B cell (primary cell): ENCODE results near the gene TMEM132A. TPM values are rescaled to one million over a fixed set of nuclear protein-coding genes. Genes with fewer than 3 reads are reported as not detected.

Source experiments
- ATAC-seq: fragments of 200-7000 bp; cut with Tn5 transposase; one replicate; pipeline ENCODE4 v1.10.0; 2021; ENCODE audit warnings: low read depth, mild to moderate bottlenecking, moderate number of reproducible peaks, moderate library complexity
- CTCF ChIA-PET: fragments of 350-600 bp; sonication (Branson Sonifier 250); formaldehyde crosslinking; loops from one replicate; lab custom pipeline; 2021; ENCODE audit warnings: antibody characterized with exemption, inconsistent platforms; lab: Charles Lee
- POLR2A ChIA-PET: fragments of 350-600 bp; sonication (Branson Sonifier 250); formaldehyde crosslinking; loops from one replicate; lab custom pipeline; 2021; ENCODE audit warnings: antibody characterized with exemption; lab: Charles Lee
- DNase-seq: peaks from one replicate; pipeline ENCODE4 v3.0.0; 2013
- H2AFZ ChIP-seq: 2 replicates; pipeline ENCODE4 v1.6.1; 2012; ENCODE audit warnings: mild to moderate bottlenecking, low read depth, low read length; ENCODE audit not compliant: insufficient read depth, poor library complexity, severe bottlenecking
- H3K27ac ChIP-seq, 2 donors: 1 replicate in 1 of 2; 2 replicates in 1 of 2; pipeline ENCODE4 v1.5.1; 2012 to 2013; ENCODE audit warnings: low read length in 2 of 2, mild to moderate bottlenecking in 2 of 2, moderate library complexity in 1 of 2
- H3K27me3 ChIP-seq, 4 experiments: fragments of 200-600 bp in 1 of 4; sonication (generic) in 1 of 4; replicated peaks in 1 of 4; 1 replicate in 2 of 4; 2 replicates in 2 of 4; pipeline versions ENCODE4 v1.6.1 to v1.7.0; 2013 to 2016; ENCODE audit warnings: low read length in 3 of 4, mild to moderate bottlenecking in 2 of 4, mixed read lengths in 1 of 4, moderate library complexity in 1 of 4; ENCODE audit not compliant: insufficient read depth in 4 of 4, control insufficient read depth in 3 of 4; ENCODE audit errors: control extremely low read depth in 1 of 4
- H3K36me3 ChIP-seq, 2 experiments: replicated peaks in 1 of 2; 1 replicate in 1 of 2; 2 replicates in 1 of 2; pipeline versions ENCODE4 v1.6.1 to v1.7.1; 2013; ENCODE audit warnings: low read length in 1 of 2; ENCODE audit not compliant: insufficient read depth in 2 of 2, control insufficient read depth in 1 of 2; ENCODE audit errors: control extremely low read depth in 1 of 2, extremely low read depth in 1 of 2
- H3K4me1 ChIP-seq, 2 donors: fragments of 200-600 bp in 1 of 2; sonication (generic) in 1 of 2; 1 replicate in 1 of 2; 2 replicates in 1 of 2; pipeline versions ENCODE4 v1.5.1 to v1.6.1; 2013 to 2017; ENCODE audit warnings: low read length in 2 of 2; ENCODE audit not compliant: control insufficient read depth in 2 of 2, insufficient read depth in 2 of 2
- H3K4me2 ChIP-seq: replicated peaks from 2 replicates; pipeline ENCODE3; 2012; ENCODE audit warnings: mild to moderate bottlenecking, low read depth, low read length; ENCODE audit not compliant: poor library complexity, severe bottlenecking
- H3K4me3 ChIP-seq, 5 experiments: fragments of 200-600 bp in 1 of 5; sonication (generic) in 1 of 5; 1 replicate in 3 of 5; 2 replicates in 2 of 5; pipeline versions ENCODE4 v1.5.1 to v1.7.0; 2011 to 2016; ENCODE audit warnings: low read length in 4 of 5, mild to moderate bottlenecking in 4 of 5, low read depth in 2 of 5, control low read depth in 1 of 5, moderate library complexity in 1 of 5; ENCODE audit not compliant: insufficient read depth in 1 of 5; ENCODE audit errors: control extremely low read depth in 1 of 5, extremely low read depth in 1 of 5
- H3K79me2 ChIP-seq: fragments of 200-600 bp; sonication (generic); one replicate; pipeline ENCODE4 v1.6.0; 2016; ENCODE audit warnings: low read length; ENCODE audit not compliant: control insufficient read depth, insufficient read depth
- H3K9ac ChIP-seq: fragments of 200-600 bp; sonication (generic); 2 replicates; pipeline ENCODE4 v1.6.1; 2017; ENCODE audit warnings: mild to moderate bottlenecking, low read length, moderate library complexity
- H3K9me3 ChIP-seq, 3 donors: one replicate each; pipeline versions ENCODE4 v1.6.1 to v1.7.1; 2013; ENCODE audit warnings: low read length in 2 of 3; ENCODE audit not compliant: control insufficient read depth in 2 of 3, insufficient read depth in 1 of 3; ENCODE audit errors: control extremely low read depth in 1 of 3
- H4K20me1 ChIP-seq: 2 replicates; pipeline ENCODE4 v1.6.0; 2012; ENCODE audit warnings: mild to moderate bottlenecking, low read length; ENCODE audit not compliant: insufficient read depth, control insufficient read depth, poor library complexity, severe bottlenecking
- H3K27ac Mint-ChIP-seq: one replicate; pipeline ENCODE4 v1.8.0; 2021; ENCODE audit warnings: mixed read lengths
- H3K27me3 Mint-ChIP-seq: one replicate; pipeline ENCODE4 v1.8.0; 2021; ENCODE audit warnings: mixed read lengths
- H3K4me1 Mint-ChIP-seq: one replicate; pipeline ENCODE4 v1.8.0; 2021; ENCODE audit warnings: mixed read lengths
- H3K4me3 Mint-ChIP-seq: one replicate; pipeline ENCODE4 v1.8.0; 2021; ENCODE audit warnings: mixed read lengths
- H3K9me3 Mint-ChIP-seq: one replicate; pipeline ENCODE4 v1.8.0; 2022; ENCODE audit warnings: mixed read lengths; ENCODE audit not compliant: insufficient read depth
- EZH2 ChIP-seq: IDR thresholded peaks from 2 replicates; pipeline ENCODE4 v1.6.1; 2012; ENCODE audit warnings: borderline replicate concordance, low read depth, mild to moderate bottlenecking, moderate library complexity, low read length; ENCODE audit not compliant: insufficient read depth, poor library complexity, severe bottlenecking
- WGBS: methylation state at CpG from one replicate; pipeline ENCODE4 v1.1.5; 2013; ENCODE audit warnings: missing lambda C conversion rate; ENCODE audit not compliant: insufficient coverage; 5-methylcytosine and 5-hydroxymethylcytosine counted together
- intact Hi-C: fragments of 100-400 bp; cut with micrococcal nuclease; formaldehyde crosslinking; loops from one replicate; pipeline ENCODE4 v1.10.0; 2022
- polyA plus RNA-seq: library from polyadenylated mRNA; depleted of rRNA; stranded (reverse); fragments of >200 nt; gene quantifications from 2 replicates; pipeline ENCODE4 v1.2.3, GENCODE V29; 2012
- total RNA-seq, 2 donors: library from RNA; stranded (reverse); fragments of 120-200 nt in 1 of 2; gene quantifications; 1 replicate in 1 of 2; 2 replicates in 1 of 2; pipeline versions ENCODE4 v1.2.3 to v1.2.4, GENCODE V29; 2013 to 2022
- TF ChIP-seq, protein P1 (sequence below): fragments of 200-600 bp; IDR thresholded peaks from one replicate; pipeline ENCODE4 v1.8.0; 2022; ENCODE audit warnings: antibody characterized with exemption, mild to moderate bottlenecking

The TMEM132A gene
- total and polyA plus RNA-seq, 2 donors (not counting 1 experiment from before 2014, with no cell fraction given): 1.2 to 11.3 TPM

DNA sequence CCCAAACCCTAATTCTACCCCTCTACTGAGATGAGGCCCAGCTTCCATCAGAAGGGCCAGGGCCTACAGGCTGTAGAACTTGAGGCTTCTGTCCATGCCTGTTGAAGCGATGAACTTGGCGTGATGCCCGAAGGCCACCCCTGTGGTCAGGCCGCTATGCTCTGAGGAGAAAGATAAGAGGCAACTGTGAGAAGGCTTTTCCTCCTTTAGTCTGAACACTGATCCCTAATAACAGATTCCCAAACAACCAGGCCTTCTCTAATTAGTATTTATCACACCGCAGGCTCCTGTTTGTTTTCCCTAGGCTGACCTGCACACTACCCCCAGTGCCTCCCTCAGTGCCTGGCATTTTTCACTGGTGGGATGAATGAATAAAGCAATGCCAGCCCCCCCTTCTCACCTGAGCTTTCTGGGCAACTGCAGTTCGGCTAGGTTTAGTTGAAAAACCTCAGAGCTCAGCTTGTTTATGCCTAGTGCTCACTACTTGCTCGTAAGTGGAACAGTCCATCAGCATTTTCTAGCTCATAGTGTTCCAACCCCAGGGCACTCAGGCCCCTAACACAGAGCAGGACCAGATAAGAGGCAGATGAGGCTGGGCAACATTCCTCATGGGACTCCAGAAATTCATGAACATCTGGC, 33.0 kb upstream of the TMEM132A start:
- ChIA-PET POLR2A (interaction anchor here (0.9 kb wide), 1 partner anchor 10 kb away, joined by 3 read pairs; no protein-coding TSS in a partner anchor), CTCF (interaction anchor here (0.6 to 1.0 kb wide), 3 partner anchors 60 to 112 kb away, joined by 3 read pairs; no protein-coding TSS in a partner anchor)
- no peak overlapping the region for H3K9ac ChIP-seq
- 82% methylated on average over 2 of the region's 7 CpGs for WGBS
- DNase-seq (no peak), ATAC-seq (no peak)
- Mint-ChIP-seq H3K4me1 (no peaks in the 10 kb centered on the region), H3K27me3 (no peaks in the 10 kb centered on the region), H3K27ac (no peak overlapping the region), H3K9me3 (no peaks in the 10 kb centered on the region), H3K4me3 (no peak overlapping the region)
- no peaks in the 10 kb centered on the region for H3K4me1 ChIP-seq
- no peaks in the 10 kb centered on the region for H3K27me3 ChIP-seq
- no peaks in the 10 kb centered on the region for H4K20me1 ChIP-seq
- no peak overlapping the region for H3K27ac ChIP-seq
- H3K4me3 ChIP-seq: no peak overlapping the region
- no peak overlapping the region for H2AFZ ChIP-seq
- H3K36me3 ChIP-seq: peaks cover 0 to 53% of the 10 kb centered on the region in 2 experiments
- H3K4me2 ChIP-seq: no peak overlapping the region
- H3K79me2 ChIP-seq: no peaks in the 10 kb centered on the region
- TF ChIP-seq, protein P1, sequence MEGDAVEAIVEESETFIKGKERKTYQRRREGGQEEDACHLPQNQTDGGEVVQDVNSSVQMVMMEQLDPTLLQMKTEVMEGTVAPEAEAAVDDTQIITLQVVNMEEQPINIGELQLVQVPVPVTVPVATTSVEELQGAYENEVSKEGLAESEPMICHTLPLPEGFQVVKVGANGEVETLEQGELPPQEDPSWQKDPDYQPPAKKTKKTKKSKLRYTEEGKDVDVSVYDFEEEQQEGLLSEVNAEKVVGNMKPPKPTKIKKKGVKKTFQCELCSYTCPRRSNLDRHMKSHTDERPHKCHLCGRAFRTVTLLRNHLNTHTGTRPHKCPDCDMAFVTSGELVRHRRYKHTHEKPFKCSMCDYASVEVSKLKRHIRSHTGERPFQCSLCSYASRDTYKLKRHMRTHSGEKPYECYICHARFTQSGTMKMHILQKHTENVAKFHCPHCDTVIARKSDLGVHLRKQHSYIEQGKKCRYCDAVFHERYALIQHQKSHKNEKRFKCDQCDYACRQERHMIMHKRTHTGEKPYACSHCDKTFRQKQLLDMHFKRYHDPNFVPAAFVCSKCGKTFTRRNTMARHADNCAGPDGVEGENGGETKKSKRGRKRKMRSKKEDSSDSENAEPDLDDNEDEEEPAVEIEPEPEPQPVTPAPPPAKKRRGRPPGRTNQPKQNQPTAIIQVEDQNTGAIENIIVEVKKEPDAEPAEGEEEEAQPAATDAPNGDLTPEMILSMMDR: no peak
- no peak for TF ChIP-seq EZH2
- H3K9me3 ChIP-seq: no peaks in the 10 kb centered on the region
- intact Hi-C loops: no loop called here

DNA sequence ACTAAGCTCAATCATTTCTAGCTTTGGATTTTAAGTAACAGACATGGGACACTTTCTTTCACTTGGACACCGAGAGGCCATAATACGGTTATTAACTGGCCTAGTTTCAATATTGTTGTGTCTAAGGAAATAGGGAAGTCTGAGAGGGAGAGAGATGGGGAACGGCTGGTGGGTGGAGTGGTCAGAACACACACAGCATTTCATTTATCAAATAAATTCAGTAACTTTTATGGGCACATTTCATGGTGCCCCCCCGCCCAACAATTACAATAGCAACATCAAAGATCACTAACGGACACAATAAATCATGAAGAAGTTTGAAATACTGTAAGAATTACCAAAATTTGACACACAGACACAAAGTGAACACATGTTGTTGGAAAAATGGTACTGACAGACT, 28.6 kb upstream of the TMEM132A start:
- intact Hi-C loops: no loop called here
- Histone ChIP-seq H3K4me1 (no peaks in the 10 kb centered on the region), H2AFZ (no peak overlapping the region), H4K20me1 (peaks cover 16% of the 10 kb centered on the region), H3K9me3 (no peaks in the 10 kb centered on the region), H3K9ac (no peak overlapping the region), H3K4me2 (no peak overlapping the region), H3K36me3 (peaks cover 1 to 86% of the 10 kb centered on the region in 2 experiments), H3K4me3 (no peak overlapping the region), H3K27ac (no peak overlapping the region), H3K27me3 (no peaks in the 10 kb centered on the region), H3K79me2 (peaks cover 16% of the 10 kb centered on the region)
- no CpG with 5 or more reads among the region's 5 CpGs for WGBS
- no peak overlapping the region for H3K27ac Mint-ChIP-seq
- H3K4me1 Mint-ChIP-seq: peaks cover 4% of the 10 kb centered on the region
- H3K27me3 Mint-ChIP-seq: no peaks in the 10 kb centered on the region
- CTCF ChIA-PET: no interaction called here
- TF ChIP-seq, protein P1: no peak
- TF ChIP-seq EZH2: no peak
- H3K9me3 Mint-ChIP-seq: no peaks in the 10 kb centered on the region
- POLR2A ChIA-PET: no interaction called here
- ATAC-seq (no peak), DNase-seq (no peak)
- no peak overlapping the region for H3K4me3 Mint-ChIP-seq
